Measurements from ENCODE around the gene DHX58. TPM values are rescaled to one million over a fixed set of nuclear protein-coding genes. Genes with fewer than 3 reads are reported as not detected.

Gene DHX58
- total and polyA plus RNA-seq, 2 donors (not counting 1 experiment from before 2014, with no cell fraction given) = 39.7 to 57.6 TPM

GRCh38 chr17:42104264-42104663, 8.2 kb downstream of the DHX58 start:
- Mint-ChIP-seq H3K27me3 (no peaks in the 10 kb centered on the region), H3K4me1 (peaks cover 12% of the 10 kb centered on the region)

More at GRCh38 chr17:42104264-42104663, 8.2 kb downstream of the DHX58 start:
- Histone ChIP-seq H3K4me2 (replicated peaks; ENCODE audit: low read depth, low read length, poor library complexity, severe bottlenecking) (no peak overlapping the region), H3K4me1 (ENCODE audit: control insufficient read depth in 2 of 2, insufficient read depth in 2 of 2, low read length in 2 of 2) (peaks cover 8 to 15% of the 10 kb centered on the region in 2 donors), H4K20me1 (ENCODE audit: control insufficient read depth, insufficient read depth, low read length, poor library complexity, severe bottlenecking) (no peaks in the 10 kb centered on the region), H3K27ac (ENCODE audit: low read length in 2 of 2) (no peak overlapping the region), H3K36me3 (replicated peaks in 1 of 2; ENCODE audit: control extremely low read depth in 1 of 2, control insufficient read depth in 1 of 2, extremely low read depth in 1 of 2, insufficient read depth in 2 of 2, low read length in 1 of 2) (peaks cover 0 to 28% of the 10 kb centered on the region in 2 experiments), H3K4me3 (ENCODE audit: control extremely low read depth in 1 of 5, extremely low read depth in 1 of 5, insufficient read depth in 1 of 5, low read depth in 2 of 5, low read length in 4 of 5) (no peak overlapping the region), H3K79me2 (ENCODE audit: control insufficient read depth, insufficient read depth, low read length) (no peaks in the 10 kb centered on the region), H3K27me3 (replicated peaks in 1 of 4; ENCODE audit: control extremely low read depth in 1 of 4, control insufficient read depth in 3 of 4, insufficient read depth in 4 of 4, low read length in 3 of 4) (no peaks in the 10 kb centered on the region), H3K9ac (ENCODE audit: low read length) (no peak overlapping the region), H3K9me3 (ENCODE audit: control extremely low read depth in 1 of 3, control insufficient read depth in 2 of 3, insufficient read depth in 1 of 3, low read length in 2 of 3) (peaks cover 0 to 4% (median 0%) of the 10 kb centered on the region in 3 donors), H2AFZ (ENCODE audit: insufficient read depth, low read depth, low read length, poor library complexity, severe bottlenecking) (no peak overlapping the region)
- no peaks in the 10 kb centered on the region for H3K9me3 Mint-ChIP-seq (ENCODE audit: insufficient read depth)
- DNase-seq (no peak), ATAC-seq (ENCODE audit: low read depth) (no peak)
- ChIA-PET CTCF (interaction anchor here (0.7 to 2.1 kb wide), 6 partner anchors 12 to 997 kb away, joined by 3 to 9 read pairs (median 5); partner anchors contain the start of genes CNP and KCNH4), POLR2A (interaction anchor here (1.1 kb wide), 1 partner anchor 9 kb away, joined by 4 read pairs; the partner anchor contains the start of gene DHX58)
- no peak overlapping the region for H3K27ac Mint-ChIP-seq
- 92% methylated on average over 2 of the region's 3 CpGs for WGBS (ENCODE audit: insufficient coverage)
- intact Hi-C loops (cut with micrococcal nuclease) = no loop called here
- TF ChIP-seq EZH2 (IDR thresholded peaks at IDR 0.05; ENCODE audit: borderline replicate concordance, insufficient read depth, low read depth, low read length, poor library complexity, severe bottlenecking) (no peak), CTCF (IDR thresholded peaks at IDR 0.05) (no peak)
- no peak overlapping the region for H3K4me3 Mint-ChIP-seq
